IPS-15b (cell line): ENCODE data around the gene AQP5.

ENCODE experiments used
- H3K27me3 ChIP-seq: one replicate; pipeline ENCODE4 v1.6.1; 2013; ENCODE audit warnings: low read length; ENCODE audit not compliant: control insufficient read depth, insufficient read depth
- H3K36me3 ChIP-seq: one replicate; pipeline ENCODE4 v1.6.1; 2013; ENCODE audit warnings: low read length; ENCODE audit not compliant: control insufficient read depth, insufficient read depth
- H3K4me1 ChIP-seq: one replicate; pipeline ENCODE4 v1.6.1; 2013; ENCODE audit warnings: mild to moderate bottlenecking, low read length; ENCODE audit not compliant: control insufficient read depth, insufficient read depth
- H3K4me3 ChIP-seq: one replicate; pipeline ENCODE4 v1.5.1; 2013; ENCODE audit warnings: low read depth, low read length
- H3K9ac ChIP-seq: one replicate; pipeline ENCODE4 v1.6.1; 2013; ENCODE audit warnings: low read depth, mild to moderate bottlenecking, low read length
- H3K9me3 ChIP-seq: one replicate; pipeline ENCODE4 v1.6.1; 2013; ENCODE audit warnings: mild to moderate bottlenecking, low read length; ENCODE audit not compliant: control insufficient read depth, insufficient read depth

The AQP5 gene

GRCh38 chr12:49972641-49973360, 11.1 kb downstream of the AQP5 start, which contains the start of gene AQP6:
AQP6 (plus strand) TSS chr12:49972947; CDS start chr12:49973174, 227 bp downstream.
- Histone ChIP-seq H3K4me1 (peaks cover 1% of the 10 kb centered on the region), H3K9ac (no peak within 1 kb of the TSS), H3K9me3 (no peaks in the 10 kb centered on the region), H3K4me3 (no peak within 1 kb of the TSS), H3K36me3 (no peaks in the 10 kb centered on the region), H3K27me3 (peaks cover 22% of the 10 kb centered on the region)

- H3K4me3 ChIP-seq: no peak overlapping the region
- no peaks in the 10 kb centered on the region for H3K4me1 ChIP-seq
Observed at GRCh38 chr12:49973361-49973830, 11.7 kb downstream of the AQP5 start.

GRCh38 chr12:49974231-49974675, 12.6 kb downstream of the AQP5 start:
- Histone ChIP-seq H3K36me3 (no peaks in the 10 kb centered on the region), H3K27me3 (peaks cover 12% of the 10 kb centered on the region), H3K4me3 (no peak overlapping the region), H3K9ac (no peak overlapping the region), H3K4me1 (peaks cover 2% of the 10 kb centered on the region), H3K9me3 (no peaks in the 10 kb centered on the region)

More at GRCh38 chr12:49973361-49973830, 11.7 kb downstream of the AQP5 start:
- no peaks in the 10 kb centered on the region for H3K9me3 ChIP-seq
- peaks cover 16% of the 10 kb centered on the region for H3K27me3 ChIP-seq
- H3K36me3 ChIP-seq: no peaks in the 10 kb centered on the region
- no peak overlapping the region for H3K9ac ChIP-seq

GRCh38 chr12:49974677-49975317, 13.1 kb downstream of the AQP5 start:
- no peak overlapping the region for H3K4me3 ChIP-seq
- H3K27me3 ChIP-seq: peaks cover 7% of the 10 kb centered on the region
- no peak overlapping the region for H3K9ac ChIP-seq
- peaks cover 2% of the 10 kb centered on the region for H3K4me1 ChIP-seq
- H3K9me3 ChIP-seq: no peaks in the 10 kb centered on the region
- no peaks in the 10 kb centered on the region for H3K36me3 ChIP-seq

- Histone ChIP-seq H3K27me3 (peaks cover 4% of the 10 kb centered on the region), H3K9me3 (no peaks in the 10 kb centered on the region), H3K4me1 (peaks cover 2% of the 10 kb centered on the region), H3K36me3 (no peaks in the 10 kb centered on the region), H3K4me3 (no peak overlapping the region), H3K9ac (no peak overlapping the region)
Observed at GRCh38 chr12:49975318-49975761, 13.7 kb downstream of the AQP5 start.

GRCh38 chr12:49976557-49976956, 14.9 kb downstream of the AQP5 start:
- no peaks in the 10 kb centered on the region for H3K9me3 ChIP-seq
- no peaks in the 10 kb centered on the region for H3K36me3 ChIP-seq
- H3K4me3 ChIP-seq: no peak overlapping the region
- H3K27me3 ChIP-seq: peaks cover under 1% of the 10 kb centered on the region
- no peak overlapping the region for H3K9ac ChIP-seq
- H3K4me1 ChIP-seq: peaks cover 2% of the 10 kb centered on the region

GRCh38 chr12:49978125-49978524, 16.5 kb downstream of the AQP5 start:
- Histone ChIP-seq H3K9ac (no peak overlapping the region), H3K9me3 (no peaks in the 10 kb centered on the region), H3K36me3 (no peaks in the 10 kb centered on the region), H3K4me1 (peaks cover 2% of the 10 kb centered on the region), H3K4me3 (no peak overlapping the region), H3K27me3 (no peaks in the 10 kb centered on the region)

GRCh38 chr12:49979016-49979586, 17.4 kb downstream of the AQP5 start:
- no peaks in the 10 kb centered on the region for H3K36me3 ChIP-seq
- H3K9me3 ChIP-seq: no peaks in the 10 kb centered on the region

GRCh38 chr12:49979791-49980190, 18.1 kb downstream of the AQP5 start:
- no peaks in the 10 kb centered on the region for H3K27me3 ChIP-seq
- no peak overlapping the region for H3K4me3 ChIP-seq
- H3K4me1 ChIP-seq: peaks cover 5% of the 10 kb centered on the region
- no peaks in the 10 kb centered on the region for H3K9me3 ChIP-seq
- H3K9ac ChIP-seq: no peak overlapping the region
- H3K36me3 ChIP-seq: no peaks in the 10 kb centered on the region

More at GRCh38 chr12:49979016-49979586, 17.4 kb downstream of the AQP5 start:
- Histone ChIP-seq H3K4me1 (peaks cover 2% of the 10 kb centered on the region), H3K9ac (no peak overlapping the region), H3K4me3 (no peak overlapping the region), H3K27me3 (no peaks in the 10 kb centered on the region)

- no peaks in the 10 kb centered on the region for H3K9me3 ChIP-seq
- H3K9ac ChIP-seq: no peak overlapping the region
- no peaks in the 10 kb centered on the region for H3K27me3 ChIP-seq
- H3K4me3 ChIP-seq: no peak overlapping the region
- no peaks in the 10 kb centered on the region for H3K36me3 ChIP-seq
- H3K4me1 ChIP-seq: peaks cover 5% of the 10 kb centered on the region
Observed at GRCh38 chr12:49980501-49981349, 19.1 kb downstream of the AQP5 start.
